ENCODE data around the gene METTL24.

Gene METTL24

GRCh38 chr6:110337486-110337885 is 20.7 kb downstream of the METTL24 start:
- no peak for DNase-seq (ENCODE audit: low read depth in 2 of 2)

GRCh38 chr6:110334423-110335180 is 23.5 kb downstream of the METTL24 start:
- DNase-seq (ENCODE audit: low read depth in 2 of 2): no peak

- no peak for DNase-seq (ENCODE audit: low read depth in 2 of 2)
These were observed 25.9 kb downstream of the METTL24 start for GRCh38 chr6:110332281-110332680.

- no peak for DNase-seq (ENCODE audit: low read depth in 2 of 2)
These were observed 26.3 kb downstream of the METTL24 start for GRCh38 chr6:110331816-110332215.

- no peak for DNase-seq (ENCODE audit: low read depth in 2 of 2)
These were observed 26.8 kb downstream of the METTL24 start for GRCh38 chr6:110331390-110331789.

GRCh38 chr6:110329714-110330436 is 28.3 kb downstream of the METTL24 start:
- no peak for DNase-seq (ENCODE audit: low read depth in 2 of 2)

GRCh38 chr6:110329348-110329713 is 28.8 kb downstream of the METTL24 start:
- DNase-seq (ENCODE audit: low read depth in 2 of 2): no peak

- no peak for DNase-seq (ENCODE audit: low read depth in 2 of 2)
These were observed 29.9 kb downstream of the METTL24 start for GRCh38 chr6:110328259-110328658.

GRCh38 chr6:110327391-110327790 is 30.8 kb downstream of the METTL24 start:
- DNase-seq (ENCODE audit: low read depth in 2 of 2): no peak

- DNase-seq (ENCODE audit: low read depth in 2 of 2): no peak
These were observed 31.5 kb downstream of the METTL24 start for GRCh38 chr6:110326609-110327008.

- DNase-seq (ENCODE audit: low read depth in 2 of 2): no peak
These were observed 32.1 kb downstream of the METTL24 start for GRCh38 chr6:110326057-110326456.

GRCh38 chr6:110325197-110325596 is 33.0 kb downstream of the METTL24 start:
- no peak for DNase-seq (ENCODE audit: low read depth in 2 of 2)

GRCh38 chr6:110324548-110324947 is 33.6 kb downstream of the METTL24 start:
- DNase-seq (ENCODE audit: low read depth in 2 of 2): no peak

GRCh38 chr6:110323258-110323657 is 34.9 kb downstream of the METTL24 start:
- DNase-seq (ENCODE audit: low read depth in 2 of 2): no peak

- DNase-seq (ENCODE audit: low read depth in 2 of 2): no peak
These were observed 35.3 kb downstream of the METTL24 start for GRCh38 chr6:110322874-110323242.

GRCh38 chr6:110322151-110322873 is 35.8 kb downstream of the METTL24 start:
- DNase-seq (ENCODE audit: low read depth in 2 of 2): no peak

GRCh38 chr6:110320307-110320706 is 37.8 kb downstream of the METTL24 start:
- no peak for DNase-seq (ENCODE audit: low read depth in 2 of 2)

GRCh38 chr6:110319843-110320242 is 38.3 kb downstream of the METTL24 start:
- DNase-seq (ENCODE audit: low read depth in 2 of 2): no peak

GRCh38 chr6:110319381-110319780 is 38.8 kb downstream of the METTL24 start:
- no peak for DNase-seq (ENCODE audit: low read depth in 2 of 2)

GRCh38 chr6:110318971-110319370 is 39.2 kb downstream of the METTL24 start:
- DNase-seq (ENCODE audit: low read depth in 2 of 2): no peak

GRCh38 chr6:110317646-110318045 is 40.5 kb downstream of the METTL24 start:
- no peak for DNase-seq (ENCODE audit: low read depth in 2 of 2)

GRCh38 chr6:110317189-110317588 is 41.0 kb downstream of the METTL24 start:
- no peak for DNase-seq (ENCODE audit: low read depth in 2 of 2)
